ENCODE measurements around the gene LSM7.
"Not testable (repeated sequence)": the region's sequence is repeated elsewhere in the genome, so short reads cannot be mapped to it uniquely, and the experiment has no call there.

LSM7 gene

GRCh38 chr19:2355168-2356035, 27.0 kb upstream of the LSM7 start:
- peak; percentile 68 for DNase-seq (ENCODE audit: low spot score)

GRCh38 chr19:2354670-2355069, 26.3 kb upstream of the LSM7 start:
- no peak for DNase-seq (ENCODE audit: low spot score)

GRCh38 chr19:2353887-2354592, 25.7 kb upstream of the LSM7 start:
- DNase-seq (ENCODE audit: low spot score): no peak

- no peak for DNase-seq (ENCODE audit: low spot score)
Observed at GRCh38 chr19:2353159-2353886, 24.9 kb upstream of the LSM7 start.

- DNase-seq (ENCODE audit: low spot score): no peak
Observed at GRCh38 chr19:2352121-2352520, 23.7 kb upstream of the LSM7 start.

GRCh38 chr19:2351591-2351990, 23.2 kb upstream of the LSM7 start:
- DNase-seq (ENCODE audit: low spot score): no peak

- DNase-seq (ENCODE audit: low spot score): no peak
Observed at GRCh38 chr19:2350656-2351055, 22.3 kb upstream of the LSM7 start.

- not testable (repeated sequence) for DNase-seq (ENCODE audit: low spot score)
Observed at GRCh38 chr19:2349818-2350217, 21.4 kb upstream of the LSM7 start.

GRCh38 chr19:2345794-2346663, 17.6 kb upstream of the LSM7 start:
- DNase-seq (ENCODE audit: low spot score): no peak

GRCh38 chr19:2345076-2345475, 16.7 kb upstream of the LSM7 start:
- DNase-seq (ENCODE audit: low spot score): no peak

- no peak for DNase-seq (ENCODE audit: low spot score)
Observed at GRCh38 chr19:2344381-2344870, 16.0 kb upstream of the LSM7 start.

GRCh38 chr19:2343289-2343982, 15.1 kb upstream of the LSM7 start:
- DNase-seq (ENCODE audit: low spot score): no peak

GRCh38 chr19:2342656-2343288, 14.4 kb upstream of the LSM7 start:
- DNase-seq (ENCODE audit: low spot score): no peak

GRCh38 chr19:2341982-2342381, 13.6 kb upstream of the LSM7 start:
- DNase-seq (ENCODE audit: low spot score): no peak

- DNase-seq (ENCODE audit: low spot score): no peak
Observed at GRCh38 chr19:2341244-2341751, 12.9 kb upstream of the LSM7 start.

GRCh38 chr19:2340496-2341243, 12.3 kb upstream of the LSM7 start:
- no peak for DNase-seq (ENCODE audit: low spot score)

GRCh38 chr19:2339644-2340310, 11.4 kb upstream of the LSM7 start:
- no peak for DNase-seq (ENCODE audit: low spot score)

GRCh38 chr19:2338751-2339643, 10.6 kb upstream of the LSM7 start:
- no peak for DNase-seq (ENCODE audit: low spot score)

Data from GM03348 (cell line).